Fibroblast of pulmonary artery (primary cell): Measurements from ENCODE around the gene ADARB2.

Experiments used
- DNase-seq: peaks from one replicate; pipeline ENCODE4 v3.0.0-alpha.2; 2010; ENCODE audit warnings: low read depth
- H3K4me3 ChIP-seq: replicated peaks from 2 replicates; pipeline ENCODE4 v1.5.1; 2011; ENCODE audit warnings: low read depth, mild to moderate bottlenecking, control low read depth, low read length, moderate library complexity
- TF ChIP-seq, protein P1 (sequence below): IDR thresholded peaks from 2 replicates; pipeline ENCODE4 v1.5.1; 2011; ENCODE audit warnings: mild to moderate bottlenecking, control low read depth, low read length, inconsistent platforms; ENCODE audit errors: missing control alignments

The ADARB2 gene

DNA sequence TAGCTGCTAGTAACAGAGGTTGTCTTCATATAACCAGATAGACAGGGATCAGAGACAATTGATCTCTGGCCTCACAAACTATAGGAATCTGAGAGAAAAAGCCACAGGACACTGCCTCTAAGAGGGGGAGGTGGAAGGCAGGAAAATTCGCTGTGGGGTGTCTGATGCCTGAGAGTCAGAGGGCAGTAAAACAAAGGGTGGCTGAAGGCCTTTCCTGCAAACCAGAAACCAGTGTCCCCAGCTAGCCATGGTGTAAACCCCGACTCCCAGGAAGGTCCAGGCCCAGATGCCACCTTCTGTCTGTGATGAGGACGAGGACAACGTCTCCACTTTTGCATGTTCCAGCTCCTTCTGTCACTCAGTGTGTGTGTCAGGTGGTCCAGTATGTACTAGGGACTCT, 215.1 kb downstream of the ADARB2 start:
- no peak overlapping the region for H3K4me3 ChIP-seq
- TF ChIP-seq, protein P1, sequence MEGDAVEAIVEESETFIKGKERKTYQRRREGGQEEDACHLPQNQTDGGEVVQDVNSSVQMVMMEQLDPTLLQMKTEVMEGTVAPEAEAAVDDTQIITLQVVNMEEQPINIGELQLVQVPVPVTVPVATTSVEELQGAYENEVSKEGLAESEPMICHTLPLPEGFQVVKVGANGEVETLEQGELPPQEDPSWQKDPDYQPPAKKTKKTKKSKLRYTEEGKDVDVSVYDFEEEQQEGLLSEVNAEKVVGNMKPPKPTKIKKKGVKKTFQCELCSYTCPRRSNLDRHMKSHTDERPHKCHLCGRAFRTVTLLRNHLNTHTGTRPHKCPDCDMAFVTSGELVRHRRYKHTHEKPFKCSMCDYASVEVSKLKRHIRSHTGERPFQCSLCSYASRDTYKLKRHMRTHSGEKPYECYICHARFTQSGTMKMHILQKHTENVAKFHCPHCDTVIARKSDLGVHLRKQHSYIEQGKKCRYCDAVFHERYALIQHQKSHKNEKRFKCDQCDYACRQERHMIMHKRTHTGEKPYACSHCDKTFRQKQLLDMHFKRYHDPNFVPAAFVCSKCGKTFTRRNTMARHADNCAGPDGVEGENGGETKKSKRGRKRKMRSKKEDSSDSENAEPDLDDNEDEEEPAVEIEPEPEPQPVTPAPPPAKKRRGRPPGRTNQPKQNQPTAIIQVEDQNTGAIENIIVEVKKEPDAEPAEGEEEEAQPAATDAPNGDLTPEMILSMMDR: no peak
- no peak for DNase-seq

DNA sequence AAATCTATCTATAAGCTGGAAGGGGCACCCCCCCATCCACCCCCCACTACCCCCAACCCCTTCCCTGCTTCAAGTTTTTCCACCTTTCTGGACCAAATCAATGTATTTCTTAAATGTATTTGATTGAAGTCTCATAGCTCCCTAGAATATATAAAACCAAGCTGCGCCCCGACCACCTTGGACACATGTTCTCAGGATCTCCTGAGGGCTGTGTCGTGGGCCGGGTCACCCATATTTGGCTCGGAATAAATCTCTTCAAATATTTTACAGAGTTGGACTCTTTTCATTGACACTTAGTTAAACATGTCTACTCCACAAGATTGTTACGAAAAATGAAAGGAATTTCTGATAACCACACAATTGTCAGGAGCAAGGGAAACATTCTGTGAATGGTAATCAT, 215.6 kb downstream of the ADARB2 start:
- DNase-seq: no peak
- TF ChIP-seq, protein P1: no peak
- no peak overlapping the region for H3K4me3 ChIP-seq

DNA sequence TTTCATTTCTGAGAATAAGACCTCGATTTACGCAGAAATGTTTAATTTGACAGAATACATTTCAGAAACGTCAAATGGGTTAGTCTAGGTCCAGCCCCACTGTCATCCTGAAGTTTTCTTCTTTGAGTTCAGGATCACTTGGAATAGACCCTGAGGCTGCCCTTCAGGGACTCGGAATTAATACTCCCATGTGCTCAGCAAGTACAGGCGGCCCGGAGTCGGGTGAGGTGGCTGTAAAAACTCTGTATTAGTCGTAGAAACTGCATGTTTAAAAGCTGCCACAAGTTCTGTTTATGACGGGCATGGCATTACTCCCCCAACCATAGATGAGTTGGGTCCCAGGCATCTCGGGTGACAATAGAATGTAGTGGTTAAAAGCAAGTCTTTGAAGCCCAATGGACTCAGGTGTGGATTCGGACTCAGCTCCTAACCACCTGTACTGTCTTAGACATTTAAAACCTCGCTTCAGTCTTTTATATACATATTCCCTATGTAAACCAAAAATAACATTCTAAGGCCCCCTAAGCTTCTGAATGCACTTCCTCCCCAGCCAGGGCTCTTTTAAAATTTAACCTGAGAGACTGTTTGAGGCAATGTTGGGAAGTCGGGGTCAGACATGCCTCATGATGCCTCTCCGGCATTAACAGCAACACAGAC, 216.3 kb downstream of the ADARB2 start:
- TF ChIP-seq, protein P1: no peak
- DNase-seq: no peak
- no peak overlapping the region for H3K4me3 ChIP-seq

DNA sequence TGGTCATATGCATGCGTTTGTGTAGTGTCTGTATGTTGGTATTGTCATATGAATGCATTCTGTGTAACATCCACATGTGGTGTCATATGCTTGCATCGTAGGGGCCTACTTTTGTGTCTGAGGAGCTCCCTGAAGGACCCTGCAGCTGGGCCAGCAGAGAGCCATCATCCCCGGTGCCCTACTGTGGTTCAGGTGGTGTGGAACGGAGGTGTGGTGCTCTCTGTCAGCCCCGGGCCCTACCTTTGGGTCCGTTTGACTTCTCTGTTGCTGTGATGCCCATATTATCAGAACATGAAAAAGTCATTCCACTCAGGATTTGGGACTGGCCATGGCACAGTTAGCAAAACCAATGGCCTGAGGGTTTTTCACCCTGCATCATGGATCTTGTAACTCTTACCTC, 217.9 kb downstream of the ADARB2 start:
- TF ChIP-seq, protein P1: no peak
- DNase-seq: no peak
- H3K4me3 ChIP-seq: no peak overlapping the region

DNA sequence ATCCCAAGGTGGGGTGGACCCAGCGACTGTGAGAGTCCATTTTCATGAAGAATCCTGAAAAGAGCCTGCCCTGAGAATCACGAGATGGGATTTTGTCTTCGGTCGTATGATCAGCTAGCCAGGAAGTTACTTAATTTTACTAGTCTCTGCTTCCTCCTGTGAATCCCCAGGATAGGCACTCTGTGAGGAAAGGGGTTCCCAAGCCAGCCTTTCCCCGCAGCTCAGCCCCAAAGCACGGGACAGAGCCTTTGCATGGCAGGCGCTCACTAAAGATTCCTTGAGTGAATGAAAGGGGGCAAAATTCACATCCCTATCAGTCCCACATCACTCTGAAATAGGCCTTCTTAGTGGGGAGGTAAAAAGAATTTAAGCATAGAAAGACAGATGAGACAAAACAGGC, 219.6 kb downstream of the ADARB2 start:
- TF ChIP-seq, protein P1: no peak
- H3K4me3 ChIP-seq: no peak overlapping the region
- DNase-seq: no peak

DNA sequence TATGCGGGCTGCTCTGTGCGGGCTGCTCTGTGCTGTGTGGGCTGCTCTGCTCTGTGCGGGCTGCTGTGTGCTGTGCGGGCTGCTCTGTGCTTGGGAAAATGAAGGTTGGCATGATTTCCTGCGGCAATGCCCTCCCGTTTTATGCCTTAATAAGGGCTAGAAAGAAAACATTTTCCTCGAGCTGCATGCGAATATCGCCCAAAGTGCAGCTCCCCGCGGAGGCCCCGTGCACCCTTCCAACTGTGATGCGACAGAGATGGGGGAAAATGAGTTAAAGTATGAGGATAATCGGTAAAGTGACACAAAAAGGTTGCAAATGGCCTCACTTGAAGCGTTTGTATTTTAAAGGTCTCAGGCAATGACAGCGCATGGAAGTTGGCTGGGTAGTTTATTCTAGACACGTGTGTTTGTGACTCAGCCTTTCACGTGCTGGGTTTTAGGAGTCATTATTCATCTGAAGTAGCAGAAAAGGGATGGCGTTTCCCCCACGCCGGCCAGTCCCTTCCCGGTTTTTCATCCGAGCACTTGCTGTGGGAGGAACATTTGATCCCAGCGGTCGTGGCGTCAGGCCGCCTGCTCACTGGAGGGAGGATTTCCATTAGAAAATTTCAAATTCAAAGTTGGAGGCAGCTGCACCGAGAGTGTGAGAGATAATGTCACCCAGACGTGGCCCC, 220.7 kb downstream of the ADARB2 start:
- no peak overlapping the region for H3K4me3 ChIP-seq
- DNase-seq: no peak
- TF ChIP-seq, protein P1: no peak
